HG03066 (cell line): Measurements from ENCODE around the gene TMEM33.
"Not testable (repeated sequence)": the region's sequence is repeated elsewhere in the genome, so short reads cannot be mapped to it uniquely, and the experiment has no call there.

Source experiments
- ATAC-seq: cut with Tn5 transposase; IDR thresholded peaks from one replicate; pipeline ENCODE4 v1.9.1; 2021; ENCODE audit warnings: low read depth; ENCODE audit not compliant: unreplicated experiment

The TMEM33 gene, protein sequence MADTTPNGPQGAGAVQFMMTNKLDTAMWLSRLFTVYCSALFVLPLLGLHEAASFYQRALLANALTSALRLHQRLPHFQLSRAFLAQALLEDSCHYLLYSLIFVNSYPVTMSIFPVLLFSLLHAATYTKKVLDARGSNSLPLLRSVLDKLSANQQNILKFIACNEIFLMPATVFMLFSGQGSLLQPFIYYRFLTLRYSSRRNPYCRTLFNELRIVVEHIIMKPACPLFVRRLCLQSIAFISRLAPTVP

DNA sequence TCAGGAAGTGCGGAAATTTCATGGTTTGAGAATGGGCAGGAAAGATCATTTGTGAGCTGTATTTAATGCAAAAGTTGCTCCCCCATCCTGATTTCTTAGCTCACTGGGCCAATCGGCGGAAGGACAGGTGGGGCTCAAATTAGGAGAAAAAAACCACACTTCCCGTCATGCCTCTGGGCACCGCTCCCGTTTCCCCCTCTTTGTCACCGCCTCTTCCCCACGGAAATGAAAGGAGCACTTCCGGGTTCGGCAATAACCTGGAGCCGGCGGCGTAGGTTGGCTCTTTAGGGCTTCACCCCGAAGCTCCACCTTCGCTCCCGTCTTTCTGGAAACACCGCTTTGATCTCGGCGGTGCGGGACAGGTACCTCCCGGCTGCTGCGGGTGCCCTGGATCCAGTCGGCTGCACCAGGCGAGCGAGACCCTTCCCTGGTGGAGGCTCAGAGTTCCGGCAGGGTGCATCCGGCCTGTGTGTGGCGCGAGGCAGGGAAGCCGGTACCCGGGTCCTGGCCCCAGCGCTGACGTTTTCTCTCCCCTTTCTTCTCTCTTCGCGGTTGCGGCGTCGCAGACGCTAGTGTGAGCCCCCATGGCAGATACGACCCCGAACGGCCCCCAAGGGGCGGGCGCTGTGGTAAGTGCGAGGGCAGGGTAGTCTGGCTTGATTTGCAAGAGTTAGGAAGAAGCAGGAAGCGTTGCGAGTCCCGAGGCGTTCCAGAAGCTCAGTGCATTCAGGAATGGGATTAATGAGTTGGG is at the start of gene TMEM33:
Gene TMEM33, plus strand, starts transcription at position 529 of the 751 bp plus-strand sequence. Its CDS starts 56 bp downstream, at position 585.
- peak; percentile 95 for ATAC-seq

- ATAC-seq = no peak
Measured at GRCh38 chr4:41885456-41885855, 49.8 kb upstream of the TMEM33 start.

GRCh38 chr4:41887277-41887676 is 48.0 kb upstream of the TMEM33 start:
- ATAC-seq = no peak

DNA sequence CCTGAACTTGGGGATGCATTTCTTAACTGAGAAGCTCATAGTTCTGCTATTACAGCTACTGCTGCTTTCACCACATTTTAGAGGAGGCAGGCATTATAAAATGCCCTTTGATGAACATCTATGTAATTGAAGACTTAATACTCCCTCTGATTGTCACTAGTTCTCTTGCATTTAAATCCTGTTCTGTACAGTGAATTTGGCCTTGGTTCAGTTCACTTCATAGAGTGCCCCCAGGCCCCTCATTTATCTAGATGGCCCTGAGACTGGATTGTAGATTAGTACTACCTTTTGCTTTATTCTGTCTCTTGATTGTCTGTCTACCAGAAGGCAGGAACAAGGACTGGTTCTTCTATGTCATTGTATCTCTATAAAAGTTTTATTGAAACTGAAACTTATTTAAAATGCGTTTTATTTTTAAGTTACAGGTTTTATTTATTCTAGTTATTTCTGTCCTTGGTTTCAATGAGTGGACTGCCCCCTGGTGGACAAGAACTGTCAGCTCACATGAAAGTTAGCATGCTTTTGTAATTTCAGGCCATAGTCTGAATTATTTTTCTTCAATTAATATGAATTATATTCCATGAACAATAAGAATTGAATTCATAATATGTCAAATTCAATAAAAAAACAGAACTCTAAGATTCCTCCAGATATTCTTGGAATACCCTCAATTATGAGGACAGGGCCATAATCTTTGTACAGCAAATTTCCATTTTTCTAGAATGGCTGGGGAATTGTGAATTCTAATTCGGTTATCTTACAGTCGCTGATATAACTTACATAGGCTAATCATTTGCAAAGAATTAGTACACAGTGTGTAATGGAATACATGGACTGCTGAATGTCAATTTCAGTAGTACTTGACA is 47.2 kb upstream of the TMEM33 start:
- no peak for ATAC-seq

DNA sequence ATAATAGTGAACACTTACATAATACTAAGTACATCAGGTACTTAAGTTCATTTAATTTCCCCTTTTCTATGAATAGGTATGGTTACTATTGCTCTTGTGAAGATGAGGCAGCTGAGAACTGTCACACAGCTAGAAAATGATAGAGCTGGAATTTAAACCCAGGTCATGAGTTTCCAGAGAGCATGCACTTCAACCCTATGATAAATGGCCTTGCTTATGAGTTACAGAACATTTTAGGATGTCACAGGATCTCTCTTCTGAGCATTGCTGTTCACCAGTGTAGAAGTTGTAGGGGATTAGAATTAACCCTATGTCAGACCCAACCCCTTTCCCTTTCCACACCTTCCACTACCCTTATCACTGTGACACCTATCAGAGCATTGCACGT is 46.5 kb upstream of the TMEM33 start:
- no peak for ATAC-seq

DNA sequence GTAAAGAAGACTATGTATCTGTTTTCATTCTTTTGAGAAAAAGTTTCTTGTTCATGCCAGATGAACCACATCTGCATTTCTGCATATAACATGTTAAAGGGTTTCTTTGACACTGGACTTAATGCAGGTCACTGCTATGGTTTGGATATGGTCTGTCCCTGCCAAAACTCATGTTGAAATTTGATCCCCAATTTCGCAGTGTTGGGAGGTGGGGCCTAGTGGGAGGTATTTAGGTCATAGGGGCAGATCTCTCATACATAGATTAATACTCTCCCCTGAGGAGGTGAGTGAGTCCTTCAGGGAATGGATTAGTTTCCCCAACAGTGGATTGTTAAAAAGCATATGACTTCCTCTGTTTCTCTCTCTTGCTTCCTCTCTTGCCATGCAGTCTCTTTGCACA is 45.9 kb upstream of the TMEM33 start:
- ATAC-seq = no peak

- ATAC-seq = no peak
Measured at GRCh38 chr4:41890085-41890484, 45.1 kb upstream of the TMEM33 start.

GRCh38 chr4:41896648-41897047 is 38.6 kb upstream of the TMEM33 start:
- ATAC-seq = no peak

GRCh38 chr4:41897698-41898097 is 37.5 kb upstream of the TMEM33 start:
- no peak for ATAC-seq

- ATAC-seq = not testable (repeated sequence)
Measured at GRCh38 chr4:41909136-41909535, 26.1 kb upstream of the TMEM33 start.

- ATAC-seq = no peak
Measured at GRCh38 chr4:41912546-41912945, 22.7 kb upstream of the TMEM33 start.

- no peak for ATAC-seq
Measured at GRCh38 chr4:41913509-41913908, 21.7 kb upstream of the TMEM33 start.

GRCh38 chr4:41918278-41918677 is 17.0 kb upstream of the TMEM33 start:
- no peak for ATAC-seq

- not testable (repeated sequence) for ATAC-seq
Measured at GRCh38 chr4:41920416-41920815, 14.8 kb upstream of the TMEM33 start.

GRCh38 chr4:41921476-41921875 is 13.8 kb upstream of the TMEM33 start:
- no peak for ATAC-seq

- ATAC-seq = no peak
Measured at GRCh38 chr4:41927796-41928499, 7.3 kb upstream of the TMEM33 start.

- no peak for ATAC-seq
Measured at GRCh38 chr4:41930139-41930831, 4.9 kb upstream of the TMEM33 start.

DNA sequence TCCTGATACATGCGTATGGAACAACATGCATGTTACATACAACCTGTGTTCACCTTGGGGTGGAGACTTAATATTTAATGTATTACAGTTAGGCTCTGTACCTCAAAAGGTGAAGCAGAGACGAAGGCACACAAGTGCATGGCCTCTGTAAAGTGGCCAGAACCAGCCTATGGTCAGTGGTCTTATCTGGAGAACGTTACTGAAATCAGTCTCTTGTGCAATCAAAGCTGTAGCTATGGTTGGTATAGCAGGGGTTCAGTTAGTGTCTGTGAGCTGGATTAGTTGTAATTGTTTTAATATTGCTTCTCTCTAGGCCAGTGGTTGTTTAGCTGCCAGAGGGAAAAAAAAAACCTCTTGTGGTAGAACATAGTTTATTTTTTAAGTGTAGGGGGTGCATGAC is 2.2 kb upstream of the TMEM33 start:
- no peak for ATAC-seq

- ATAC-seq = no peak
Measured at GRCh38 chr4:41933997-41934503, 1.2 kb upstream of the TMEM33 start.

GRCh38 chr4:41934514-41934900 is 722 bp upstream of the TMEM33 start:
- no peak for ATAC-seq
